ENCODE results near the gene ZNF267.
"Not testable (repeated sequence)": the region's sequence is repeated elsewhere in the genome, so short reads cannot be mapped to it uniquely, and the experiment has no call there.

The ZNF267 gene

DNA sequence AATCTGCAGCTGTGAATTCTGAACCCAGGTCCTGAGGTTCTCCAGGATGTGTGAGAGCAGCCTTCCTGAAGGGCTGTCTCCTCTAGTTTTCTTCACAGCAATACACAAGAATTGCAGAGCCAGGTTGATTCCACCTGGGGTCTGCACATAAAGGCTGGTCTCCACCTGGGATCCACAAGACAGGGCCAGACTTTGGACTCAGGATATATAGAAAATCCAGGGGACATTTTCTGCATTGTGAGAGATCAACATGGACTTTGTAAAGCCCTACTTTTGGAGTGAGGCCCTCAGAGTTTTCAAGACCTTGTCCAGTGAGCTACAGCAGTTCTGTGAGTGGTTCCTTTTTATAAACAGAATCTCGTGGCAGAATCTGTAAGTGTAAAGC, 6.3 kb downstream of the ZNF267 start:
- DNase-seq = no peak

DNA sequence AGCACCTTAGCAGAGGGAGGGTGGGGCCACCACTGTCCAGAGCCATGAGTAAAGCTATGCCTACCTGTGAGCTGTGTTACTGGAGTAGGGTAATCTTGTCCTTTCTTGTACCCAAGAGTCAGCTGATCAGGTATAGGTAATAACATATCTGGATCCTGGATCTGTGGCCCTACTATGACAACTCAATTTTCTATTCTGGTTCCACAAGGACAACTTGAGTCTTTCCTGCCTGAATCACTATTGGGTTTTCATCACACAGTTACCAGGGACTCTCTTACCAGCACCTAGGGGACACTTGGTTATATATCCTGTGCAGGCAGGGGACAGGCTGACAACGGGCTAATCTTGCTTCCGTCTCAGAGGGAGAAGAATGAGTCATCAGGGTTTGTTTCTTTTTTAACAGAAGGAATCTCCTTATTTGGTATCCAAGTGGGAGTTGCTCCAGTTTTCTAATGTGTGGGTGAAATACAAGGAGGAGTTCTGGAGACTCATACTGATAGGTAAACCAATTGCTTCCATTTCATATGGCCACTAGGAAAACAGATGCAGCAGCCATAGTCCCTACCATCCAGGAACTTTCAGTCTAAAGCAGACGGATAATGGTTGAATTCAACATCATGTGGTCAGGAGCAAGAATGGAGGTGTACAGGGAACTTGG, 6.8 kb downstream of the ZNF267 start:
- DNase-seq = peak in 1 of 2 experiments; percentile 44

DNA sequence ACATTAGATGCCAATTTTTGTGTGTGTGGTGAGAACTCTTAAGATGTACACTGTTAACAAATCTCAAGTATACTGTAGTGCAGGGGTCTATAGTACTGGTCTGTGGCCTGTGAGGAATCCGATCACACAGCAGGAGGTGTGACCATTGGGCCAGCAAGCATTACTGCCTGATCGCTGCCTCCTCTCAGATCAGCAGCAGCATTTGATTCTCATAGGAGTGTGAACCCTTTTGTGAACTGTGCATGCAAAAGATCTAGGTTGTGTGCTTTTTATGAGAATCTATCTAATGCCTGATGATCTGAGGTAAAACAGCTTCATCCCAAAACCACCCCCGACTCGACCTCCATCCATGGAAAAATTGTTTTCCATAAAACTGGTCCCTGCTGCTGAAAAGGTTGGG, 12.6 kb downstream of the ZNF267 start:
- DNase-seq = no peak

DNA sequence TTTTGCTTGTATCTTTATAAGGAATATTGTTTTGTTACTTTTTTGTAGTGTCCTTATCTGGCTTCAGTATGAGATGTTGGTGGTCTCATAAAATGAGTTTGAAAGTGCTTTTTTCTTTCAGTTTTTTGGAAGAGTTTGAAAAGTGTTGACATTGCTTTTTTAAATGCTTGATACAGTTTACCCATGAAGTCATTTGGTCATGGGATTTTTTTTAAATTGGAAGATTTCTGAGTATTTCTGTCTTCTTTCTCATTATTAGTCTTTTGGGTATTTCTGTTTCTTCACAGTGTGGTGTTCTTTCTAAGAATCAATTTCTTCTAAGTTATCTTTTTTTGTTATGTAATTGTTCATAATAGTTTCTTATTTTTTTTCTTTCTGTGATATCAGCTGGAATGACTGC, 15.1 kb downstream of the ZNF267 start:
- no peak for DNase-seq

DNA sequence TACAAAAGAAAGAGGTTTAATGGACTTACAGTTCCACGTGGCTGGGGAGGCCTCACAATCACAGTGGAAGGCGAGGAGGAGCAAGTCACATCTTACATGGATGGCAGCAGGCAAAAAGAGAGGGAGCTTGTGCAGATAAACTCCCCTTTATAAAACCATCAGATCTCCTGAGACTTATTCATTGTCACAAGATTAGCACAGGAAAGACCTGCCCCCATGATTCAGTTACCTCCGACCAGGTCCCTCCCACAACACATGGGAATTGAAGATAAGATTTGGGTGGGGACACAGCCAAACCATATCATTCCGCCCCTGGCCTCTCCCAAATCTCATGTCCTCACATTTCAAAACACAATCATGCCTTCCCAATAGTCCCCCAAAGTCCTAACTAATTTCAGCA, 18.5 kb downstream of the ZNF267 start:
- not testable (repeated sequence) for DNase-seq

DNA sequence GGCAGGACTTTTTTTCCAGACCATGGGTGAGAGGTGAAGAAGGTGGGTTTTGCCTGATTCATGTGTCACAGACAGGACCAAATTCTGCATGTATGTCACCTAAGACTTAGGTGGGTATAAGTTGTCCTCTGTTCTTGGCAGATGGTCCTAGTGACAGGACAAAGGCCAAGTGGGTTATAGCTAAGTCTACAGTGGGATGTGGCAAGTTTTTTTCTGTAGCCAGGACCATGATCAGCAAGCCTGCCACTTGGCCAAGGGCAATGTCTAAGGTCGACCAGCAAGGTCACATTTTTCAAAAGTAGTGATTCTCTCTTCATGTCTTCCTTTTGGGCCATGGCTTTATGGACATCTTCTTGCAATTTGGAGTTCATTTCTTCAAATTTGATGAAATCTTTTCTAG, 20.2 kb downstream of the ZNF267 start:
- DNase-seq = no peak

DNA sequence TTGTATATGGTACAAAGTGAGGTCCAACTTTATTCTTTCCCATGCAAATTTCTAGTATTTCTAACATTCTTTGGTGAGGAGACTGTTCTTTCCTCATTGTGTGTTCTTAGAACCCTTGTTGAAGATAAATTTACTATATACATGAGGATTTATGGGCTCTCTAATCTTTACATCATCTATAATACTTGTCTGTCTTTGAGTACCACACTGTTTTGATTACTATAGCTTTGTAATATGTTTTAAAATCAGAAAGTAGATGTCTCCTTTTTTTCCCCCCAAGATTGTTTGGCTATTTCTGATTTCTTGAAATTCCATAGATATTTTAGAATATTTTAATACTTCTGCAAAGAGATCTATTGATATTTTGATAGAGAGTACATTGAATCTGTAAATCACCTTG, 23.7 kb downstream of the ZNF267 start:
- no peak for DNase-seq

DNA sequence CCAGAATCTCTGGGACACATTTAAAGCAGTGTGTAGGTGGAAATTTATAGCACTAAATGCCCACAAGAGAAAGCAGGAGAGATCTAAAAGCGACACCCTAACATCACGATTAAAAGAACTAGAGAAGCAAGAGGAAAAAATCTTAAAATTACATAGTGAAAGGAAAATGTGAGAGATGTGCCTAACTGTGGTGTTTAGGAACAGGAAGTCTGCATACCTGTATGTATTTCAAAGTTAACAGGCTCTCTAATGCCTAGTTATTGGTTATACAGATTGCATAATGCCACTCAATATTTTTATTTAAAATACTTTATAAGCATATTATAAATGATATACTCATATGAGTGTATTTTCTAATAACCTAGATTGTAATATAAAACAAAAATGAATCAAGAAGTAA, 25.9 kb downstream of the ZNF267 start:
- no peak for DNase-seq

DNA sequence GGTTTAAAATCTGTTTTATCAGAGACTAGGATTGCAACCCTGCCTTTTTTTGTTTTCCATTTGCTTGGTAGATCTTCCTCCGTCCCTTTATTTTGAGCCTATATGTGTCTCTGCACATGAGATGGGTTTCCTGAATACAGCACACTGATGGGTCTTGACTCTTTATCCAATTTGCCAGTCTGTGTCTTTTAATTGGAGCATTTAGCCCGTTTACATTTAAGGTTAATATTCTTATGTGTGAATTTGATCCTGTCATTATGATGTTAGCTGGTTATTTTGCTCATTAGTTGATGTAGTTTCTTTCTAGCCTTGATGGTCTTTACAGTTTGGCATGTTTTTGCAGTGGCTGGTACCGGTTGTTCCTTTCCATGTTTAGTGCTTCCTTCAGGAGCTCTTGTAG, 31.0 kb downstream of the ZNF267 start:
- DNase-seq = not testable (repeated sequence)

DNA sequence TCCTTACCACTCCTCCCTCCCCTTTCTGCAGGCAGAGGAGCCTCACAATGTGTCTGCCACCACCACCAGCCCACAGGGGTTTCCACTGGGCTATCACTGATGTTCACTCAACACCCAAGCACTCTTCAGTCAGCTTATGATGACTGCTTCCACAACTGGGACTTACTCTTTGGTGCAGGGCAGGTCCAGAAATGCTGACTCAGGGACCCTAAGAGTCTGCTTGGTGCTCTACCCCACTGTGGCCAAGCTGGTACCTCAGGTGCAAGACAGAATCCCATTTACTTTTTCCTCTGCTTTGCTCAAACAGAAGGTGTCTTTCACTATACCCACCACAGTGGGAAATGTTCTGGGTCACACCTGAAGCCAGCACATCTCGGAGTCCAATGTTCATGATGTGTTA, 40.1 kb downstream of the ZNF267 start:
- DNase-seq = no peak

DNA sequence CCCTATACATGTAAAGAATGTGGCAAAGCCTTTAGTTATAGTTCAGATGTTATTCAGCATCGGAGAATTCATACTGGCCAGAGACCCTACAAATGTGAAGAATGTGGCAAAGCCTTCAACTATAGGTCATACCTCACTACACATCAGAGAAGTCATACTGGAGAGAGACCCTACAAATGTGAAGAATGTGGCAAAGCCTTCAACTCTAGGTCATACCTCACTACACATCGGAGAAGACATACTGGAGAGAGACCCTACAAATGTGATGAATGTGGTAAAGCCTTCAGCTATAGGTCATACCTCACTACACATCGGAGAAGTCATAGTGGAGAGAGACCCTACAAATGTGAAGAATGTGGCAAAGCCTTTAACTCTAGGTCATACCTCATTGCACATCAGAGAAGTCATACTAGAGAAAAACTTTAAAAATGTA, 42.5 kb downstream of the ZNF267 start:
- no peak for DNase-seq

DNA sequence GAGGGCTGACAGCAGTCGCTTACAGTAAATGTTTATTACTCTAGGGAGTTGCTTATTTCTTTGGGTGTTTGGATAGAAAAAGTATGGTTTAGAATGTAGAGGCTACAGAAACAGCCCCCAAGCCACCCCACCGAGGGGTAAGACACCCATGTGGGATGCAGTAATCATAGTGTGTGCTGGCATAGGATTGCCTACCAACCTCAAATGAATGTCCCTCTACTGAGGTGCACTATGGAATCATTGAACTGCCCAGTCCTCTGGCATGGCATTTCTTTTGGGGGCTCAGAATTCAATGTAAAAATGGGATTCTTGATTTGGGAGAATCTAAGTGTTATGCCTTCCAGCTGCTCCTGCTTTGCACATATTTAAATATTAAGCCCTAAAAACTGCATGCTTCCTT, 46.8 kb downstream of the ZNF267 start:
- no peak for DNase-seq

DNA sequence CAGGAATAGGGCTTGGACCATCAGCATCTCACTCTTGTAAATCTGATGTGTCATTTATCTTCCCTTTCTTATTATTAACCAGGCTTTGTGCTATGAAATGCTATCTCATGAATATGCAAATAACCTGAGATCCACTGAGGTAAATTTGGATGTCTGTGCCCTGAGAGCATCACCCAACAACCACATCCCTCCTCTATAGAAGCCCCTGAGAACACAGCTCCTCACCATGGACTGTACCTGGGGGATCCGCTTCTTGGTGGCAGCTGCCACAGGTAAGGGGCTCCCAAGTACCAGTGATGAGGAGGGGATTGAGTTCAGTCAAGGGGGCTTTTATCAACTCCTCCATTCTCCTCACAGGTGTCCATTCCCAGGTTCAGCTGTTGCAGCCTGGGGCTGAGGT, 78.2 kb downstream of the ZNF267 start:
- DNase-seq = not testable (repeated sequence)

DNA sequence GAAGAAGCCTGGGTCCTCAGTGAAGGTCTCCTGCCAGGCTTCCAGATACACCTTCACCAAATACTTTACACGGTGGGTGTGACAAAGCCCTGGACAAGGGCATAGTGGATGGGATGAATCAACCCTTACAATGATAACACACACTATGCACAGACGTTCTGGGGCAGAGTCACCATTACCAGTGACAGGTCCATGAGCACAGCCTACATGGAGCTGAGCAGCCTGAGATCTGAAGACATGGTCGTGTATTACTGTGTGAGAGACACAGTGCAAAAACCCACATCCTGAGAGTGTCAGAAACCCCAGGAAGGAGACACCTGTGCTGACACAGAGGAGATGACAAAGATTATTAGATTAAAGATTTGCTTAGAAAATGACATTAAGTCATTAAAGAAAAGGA, 78.6 kb downstream of the ZNF267 start:
- peak in 1 of 2 experiments; percentile 42 for DNase-seq

DNA sequence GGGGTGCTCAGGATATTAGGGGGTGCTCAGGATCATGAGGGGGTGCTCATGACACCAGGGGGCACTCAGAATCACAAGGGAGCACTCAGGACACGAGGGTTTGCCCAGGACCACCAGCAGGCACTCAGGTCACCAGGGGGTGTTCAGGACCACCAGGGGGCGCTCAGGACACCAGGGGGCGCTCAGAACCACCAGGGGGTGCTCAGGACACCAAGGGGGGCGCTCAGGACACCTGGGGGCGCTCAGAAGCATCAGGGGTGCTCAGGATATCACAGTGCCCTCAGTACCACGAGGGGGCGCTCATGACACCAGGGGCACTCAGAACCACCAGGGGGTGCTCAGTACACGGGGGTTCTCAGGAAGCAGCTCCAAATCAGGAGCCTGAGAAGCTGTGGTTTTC, 82.6 kb downstream of the ZNF267 start:
- peak in 1 of 2 experiments; percentile 7 for DNase-seq

DNA sequence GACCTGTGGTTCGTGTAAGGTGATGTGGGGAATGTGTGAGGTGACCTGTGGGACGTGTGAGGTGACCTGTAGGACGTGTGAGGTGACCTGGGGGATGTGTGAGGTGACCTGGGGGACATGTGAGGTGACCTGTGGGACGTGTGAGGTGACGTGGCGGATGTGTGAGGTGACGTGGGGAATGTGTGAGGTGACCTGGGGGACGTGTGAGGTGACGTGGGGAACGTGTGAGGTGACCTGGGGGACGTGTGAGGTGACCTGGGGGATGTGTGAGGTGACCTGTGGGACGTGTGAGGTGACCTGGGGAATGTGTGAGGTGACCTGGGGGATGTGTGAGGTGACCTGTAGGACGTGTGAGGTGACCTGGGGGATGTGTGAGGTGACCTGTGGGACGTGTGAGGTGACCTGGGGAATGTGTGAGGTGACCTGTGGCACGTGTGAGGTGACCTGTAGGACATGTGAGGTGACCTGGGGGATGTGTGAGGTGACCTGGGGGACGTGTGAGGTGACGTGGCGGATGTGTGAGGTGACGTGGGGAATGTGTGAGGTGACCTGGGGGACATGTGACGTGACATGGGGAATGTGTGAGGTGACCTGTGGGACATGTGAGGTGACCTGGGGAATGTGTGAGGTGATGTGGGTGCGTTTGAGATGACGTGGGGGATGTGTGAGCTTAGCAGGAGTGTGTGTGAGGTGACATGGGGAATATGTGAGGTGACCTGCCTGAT, 86.7 kb downstream of the ZNF267 start:
- not testable (repeated sequence) for DNase-seq

Measured in stimulated activated CD4-positive, alpha-beta T cell treated with anti-CD3 and anti-CD28 coated beads, Interleukin-4, amount 100 ng/mL, for 4 hours (primary cell).